Hepatocyte (in vitro differentiated cells): Measurements from ENCODE around the gene SCIN.

Experiments used
- CTCF ChIP-seq: fragments of 200-600 bp; sonication (generic); IDR thresholded peaks from 2 replicates; pipeline ENCODE4 v1.5.1; 2016; ENCODE audit warnings: antibody characterized with exemption, mild to moderate bottlenecking; ENCODE audit not compliant: poor library complexity
- EZH2phosphoT487 ChIP-seq: fragments of 200-600 bp; sonication (generic); IDR thresholded peaks from one replicate; pipeline ENCODE4 v1.6.1; 2018; ENCODE audit warnings: antibody characterized with exemption, mild to moderate bottlenecking, low read depth, moderate library complexity; ENCODE audit not compliant: unreplicated experiment, severe bottlenecking

DNA sequence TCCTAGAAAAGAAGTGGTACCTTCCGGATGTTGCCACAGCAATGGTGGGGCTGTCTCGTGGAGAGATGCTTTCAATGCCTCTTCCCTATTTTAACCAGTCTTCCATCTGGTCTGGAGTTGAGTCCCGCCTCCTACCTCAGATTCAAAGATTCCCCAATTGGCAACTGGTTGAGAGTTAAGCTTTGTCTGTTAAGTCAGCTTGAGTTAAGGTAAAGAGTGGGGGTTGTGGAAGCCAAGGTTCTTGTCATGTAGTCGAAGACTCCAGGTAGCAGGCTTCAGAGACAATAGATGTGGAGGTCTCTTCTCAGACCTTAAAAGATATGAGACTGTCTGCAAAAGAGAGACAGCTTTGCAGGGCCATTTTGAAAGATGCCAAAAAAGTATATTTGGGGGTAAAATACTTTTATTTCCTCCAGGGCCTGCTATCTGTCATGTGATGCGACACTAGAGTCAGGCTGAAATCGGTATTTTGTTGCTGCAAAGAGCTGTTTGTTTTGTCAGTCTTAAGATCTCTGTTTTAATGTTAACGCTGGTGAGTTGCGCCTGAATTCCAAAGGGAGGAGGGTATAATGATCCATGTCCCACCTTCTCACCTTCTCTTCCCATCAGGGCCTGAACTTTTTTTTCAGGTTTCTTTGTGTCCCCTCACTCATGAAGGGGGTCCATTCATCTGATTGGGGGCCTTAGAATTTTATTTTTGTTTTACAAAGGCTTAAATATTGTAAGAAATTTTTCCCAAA is 40.4 kb upstream of the SCIN start:
- TF ChIP-seq CTCF (no peak), EZH2phosphoT487 (no peak)
